ENCODE results near the gene GTPBP1. TPM values are rescaled to one million over a fixed set of nuclear protein-coding genes. Genes with fewer than 3 reads are reported as not detected.

Gene GTPBP1
- total RNA-seq, 4 donors from 2014 or later: 35.7 to 62.5 (median 50.6) TPM

- WGBS: 97% methylated on average over 4 of the region's 17 CpGs
- DNase-seq (ENCODE audit: extremely low spot score): no peak
- peaks cover 73 to 81% (median 74%) of the 10 kb centered on the region in 4 donors for H3K36me3 ChIP-seq
- TF ChIP-seq POLR2AphosphoS5 (IDR thresholded peaks at IDR 0.05) (no peak), EP300 (IDR thresholded peaks at IDR 0.05) (no peak), POLR2A (IDR thresholded peaks at IDR 0.05; ENCODE audit: low read depth) (no peak)
- TF ChIP-seq, protein P1, sequence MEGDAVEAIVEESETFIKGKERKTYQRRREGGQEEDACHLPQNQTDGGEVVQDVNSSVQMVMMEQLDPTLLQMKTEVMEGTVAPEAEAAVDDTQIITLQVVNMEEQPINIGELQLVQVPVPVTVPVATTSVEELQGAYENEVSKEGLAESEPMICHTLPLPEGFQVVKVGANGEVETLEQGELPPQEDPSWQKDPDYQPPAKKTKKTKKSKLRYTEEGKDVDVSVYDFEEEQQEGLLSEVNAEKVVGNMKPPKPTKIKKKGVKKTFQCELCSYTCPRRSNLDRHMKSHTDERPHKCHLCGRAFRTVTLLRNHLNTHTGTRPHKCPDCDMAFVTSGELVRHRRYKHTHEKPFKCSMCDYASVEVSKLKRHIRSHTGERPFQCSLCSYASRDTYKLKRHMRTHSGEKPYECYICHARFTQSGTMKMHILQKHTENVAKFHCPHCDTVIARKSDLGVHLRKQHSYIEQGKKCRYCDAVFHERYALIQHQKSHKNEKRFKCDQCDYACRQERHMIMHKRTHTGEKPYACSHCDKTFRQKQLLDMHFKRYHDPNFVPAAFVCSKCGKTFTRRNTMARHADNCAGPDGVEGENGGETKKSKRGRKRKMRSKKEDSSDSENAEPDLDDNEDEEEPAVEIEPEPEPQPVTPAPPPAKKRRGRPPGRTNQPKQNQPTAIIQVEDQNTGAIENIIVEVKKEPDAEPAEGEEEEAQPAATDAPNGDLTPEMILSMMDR (IDR thresholded peaks at IDR 0.05): no peak
- H3K4me3 ChIP-seq: no peak overlapping the region
- intact Hi-C loops (cut with DNase I): no loop called here
- H3K27ac ChIP-seq (replicated peaks in 1 of 4): peak overlapping the region in 3 of 4 donors; percentile 29 to 50 (median 46)
- no peaks in the 10 kb centered on the region for H3K27me3 ChIP-seq
- H3K4me1 ChIP-seq: peaks cover 23 to 55% (median 46%) of the 10 kb centered on the region in 4 donors
- H3K9me3 ChIP-seq: no peaks in the 10 kb centered on the region
Measured at GRCh38 chr22:38750638-38751037, 44.9 kb downstream of the GTPBP1 start.

DNA sequence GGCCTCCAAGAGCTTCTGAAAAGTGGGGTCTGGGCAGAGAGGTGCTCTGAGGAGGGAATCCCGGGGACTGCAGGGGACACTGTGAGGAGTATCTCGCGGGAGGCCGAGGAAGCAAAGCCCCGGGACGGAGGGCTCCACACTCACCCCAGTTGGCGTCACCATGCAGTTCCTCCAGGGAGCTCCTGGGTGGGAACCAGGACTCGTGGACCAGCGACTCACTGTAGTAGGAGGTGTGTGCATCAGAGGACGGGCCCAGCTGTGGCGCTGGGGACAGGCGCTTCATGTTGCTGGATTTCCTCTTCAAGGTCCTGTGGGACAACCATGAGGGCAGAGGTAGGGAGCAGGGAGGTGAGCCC, 45.3 kb downstream of the GTPBP1 start:
- H3K4me1 ChIP-seq: peaks cover 23 to 56% (median 47%) of the 10 kb centered on the region in 4 donors
- H3K27ac ChIP-seq (replicated peaks in 1 of 4): peak overlapping the region; percentile 29 to 97 (median 48)
- no peak for DNase-seq (ENCODE audit: extremely low spot score)
- no peaks in the 10 kb centered on the region for H3K9me3 ChIP-seq
- TF ChIP-seq POLR2A (IDR thresholded peaks at IDR 0.05; ENCODE audit: low read depth) (no peak), EP300 (IDR thresholded peaks at IDR 0.05) (no peak), POLR2AphosphoS5 (IDR thresholded peaks at IDR 0.05) (no peak)
- TF ChIP-seq, protein P1 (IDR thresholded peaks at IDR 0.05): no peak
- intact Hi-C loops (cut with DNase I): no loop called here
- no peaks in the 10 kb centered on the region for H3K27me3 ChIP-seq
- H3K4me3 ChIP-seq: no peak overlapping the region
- WGBS: 86% methylated on average over 8 of the region's 12 CpGs
- H3K36me3 ChIP-seq: peaks cover 69 to 77% (median 70%) of the 10 kb centered on the region in 4 donors

DNA sequence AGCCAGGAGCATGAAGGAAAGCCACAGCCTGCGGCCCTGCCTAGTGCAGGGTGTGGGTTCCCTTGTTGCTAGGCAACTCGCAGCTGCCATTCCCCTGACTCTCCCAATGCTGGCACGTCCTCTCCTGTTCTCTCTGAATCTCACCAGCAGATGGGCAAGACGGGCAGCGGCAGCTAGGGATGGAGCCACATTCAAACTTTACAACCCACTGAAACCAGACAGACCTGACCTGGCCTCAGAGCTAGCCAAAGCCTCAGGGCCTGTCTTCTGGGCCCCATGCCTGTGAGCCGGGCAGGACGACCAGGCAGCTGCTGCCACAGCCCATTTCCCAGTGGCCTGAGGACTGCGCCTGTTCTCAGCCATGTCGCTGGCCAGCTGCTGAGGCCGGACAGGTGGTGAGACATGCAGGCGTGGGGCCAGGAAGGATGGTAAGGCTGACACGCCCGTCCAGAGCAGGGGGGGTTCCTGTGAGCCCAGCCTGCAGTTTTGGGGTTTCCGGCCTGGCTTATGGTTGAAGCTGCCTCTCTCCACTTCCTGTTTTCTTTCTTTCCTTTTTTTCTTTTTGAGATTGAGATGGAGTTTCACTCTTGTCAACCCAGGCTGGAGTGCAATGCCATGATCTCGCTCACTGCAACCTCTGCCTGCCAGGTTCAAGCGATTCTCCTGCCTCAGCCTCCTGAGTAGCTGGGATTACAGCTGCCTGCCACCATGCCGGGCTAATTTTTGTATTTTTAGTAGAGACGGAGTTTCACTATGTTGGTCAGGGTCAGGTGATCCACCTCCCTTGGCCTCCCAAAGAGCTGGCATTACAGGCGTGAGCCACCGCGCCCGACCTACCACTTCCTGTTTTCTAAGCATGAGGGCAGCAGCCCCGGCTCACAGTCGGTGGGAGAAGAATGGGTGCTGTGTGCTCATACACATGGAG, 45.9 kb downstream of the GTPBP1 start:
- no peak for TF ChIP-seq EP300 (IDR thresholded peaks at IDR 0.05)
- no peak overlapping the region for H3K4me3 ChIP-seq
- peaks cover 27 to 62% (median 53%) of the 10 kb centered on the region in 4 donors for H3K4me1 ChIP-seq
- intact Hi-C loops (cut with DNase I): no loop called here
- peak overlapping the region; percentile 29 to 97 (median 48) for H3K27ac ChIP-seq (replicated peaks in 1 of 4)
- H3K36me3 ChIP-seq: peaks cover 63 to 71% (median 64%) of the 10 kb centered on the region in 4 donors
- WGBS: 69% methylated on average over 19 of the region's 24 CpGs
- H3K27me3 ChIP-seq: no peaks in the 10 kb centered on the region
- no peaks in the 10 kb centered on the region for H3K9me3 ChIP-seq
- no peak for DNase-seq (ENCODE audit: extremely low spot score)

DNA sequence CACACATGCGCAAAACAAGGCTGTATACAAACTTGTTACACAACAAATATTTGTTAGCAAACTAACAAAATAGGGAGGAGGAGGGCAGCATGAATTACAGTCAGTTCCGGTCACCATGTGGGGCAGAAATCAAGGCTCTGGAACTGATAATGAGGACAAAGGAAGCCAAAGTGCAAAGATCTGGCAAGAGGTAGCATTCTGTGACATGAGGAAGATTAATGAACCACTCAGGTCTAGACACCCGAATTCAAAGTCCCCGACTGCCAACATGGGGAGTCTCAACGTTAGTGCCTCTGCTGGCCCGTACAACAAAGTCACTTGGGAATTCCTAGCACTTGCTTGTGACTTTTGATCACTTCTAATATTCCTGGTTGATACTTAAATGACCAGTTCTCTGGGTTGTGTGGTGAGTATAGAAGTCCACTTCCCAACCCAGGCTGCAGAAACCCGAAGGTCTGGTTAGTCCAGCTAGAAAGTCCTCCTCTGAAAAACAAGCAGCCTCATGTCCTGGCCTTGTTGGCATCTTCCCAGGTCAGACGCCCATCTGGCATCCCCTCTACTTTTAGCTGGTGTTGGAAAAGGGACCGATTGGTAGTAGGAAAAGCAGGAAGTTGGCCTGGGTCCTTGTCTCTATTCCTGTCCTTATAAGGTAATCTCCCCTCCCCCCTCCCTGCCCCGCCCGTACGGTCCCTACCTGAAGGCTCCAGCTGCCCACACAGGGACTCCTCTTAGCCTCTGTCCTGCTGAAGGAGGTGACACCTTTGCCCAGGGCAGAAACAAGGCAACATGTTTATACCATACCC, 48.4 kb downstream of the GTPBP1 start:
- H3K9me3 ChIP-seq: no peaks in the 10 kb centered on the region
- DNase-seq (ENCODE audit: extremely low spot score): peak; percentile 97
- peak overlapping the region; percentile 91 to 100 (median 98) for H3K27ac ChIP-seq (replicated peaks in 1 of 4)
- 16% methylated on average over 12 of the region's 12 CpGs for WGBS
- H3K4me3 ChIP-seq: peak overlapping the region; percentile 70 to 82 (median 78)
- intact Hi-C loops (cut with DNase I): loop anchor here (2.0 kb wide), 1 partner anchor 47 kb away; no protein-coding TSS in a partner anchor
- peaks cover 38 to 46% (median 39%) of the 10 kb centered on the region in 4 donors for H3K36me3 ChIP-seq
- TF ChIP-seq, protein P1 (IDR thresholded peaks at IDR 0.05): no peak
- TF ChIP-seq POLR2A (IDR thresholded peaks at IDR 0.05; ENCODE audit: low read depth) (peak; percentile 18), POLR2AphosphoS5 (IDR thresholded peaks at IDR 0.05) (peak; percentile 60 to 68), EP300 (IDR thresholded peaks at IDR 0.05) (no peak)
- no peaks in the 10 kb centered on the region for H3K27me3 ChIP-seq
- peaks cover 31 to 64% (median 55%) of the 10 kb centered on the region in 4 donors for H3K4me1 ChIP-seq

All from esophagus muscularis mucosa (tissue), 4 donors.